ENCODE measurements around the gene NMRAL1. TPM values are rescaled to one million over a fixed set of nuclear protein-coding genes. Genes with fewer than 3 reads are reported as not detected.
A peak's percentile ranks its signal among the peaks of the same experiment; 100 is the strongest.

NMRAL1 gene
- total and polyA plus RNA-seq, 12 donors, result 9.5 to 46.5 (median 30.0) TPM

- DNase-seq (no peak), ATAC-seq (no peak)
- H3K9me3 ChIP-seq, result no peaks in the 10 kb centered on the region
- 98% methylated on average over 4 of the region's 4 CpGs for WGBS, 2 donors
- no peaks in the 10 kb centered on the region for H3K27me3 ChIP-seq
- no peak overlapping the region for H3K4me3 ChIP-seq
- intact Hi-C loops (cut with DNase I), result no loop called here
- H3K4me1 ChIP-seq, result peaks cover 0 to 55% (median 17%) of the 10 kb centered on the region in 9 donors
- H3K27ac ChIP-seq, result no peak overlapping the region
- peaks cover 0 to 45% (median 10%) of the 10 kb centered on the region in 9 donors for H3K36me3 ChIP-seq
- no peak for TF ChIP-seq CTCF (IDR thresholded peaks at IDR 0.05)
Observed at GRCh38 chr16:4491898-4492297, 17.5 kb upstream of the NMRAL1 start.

DNA sequence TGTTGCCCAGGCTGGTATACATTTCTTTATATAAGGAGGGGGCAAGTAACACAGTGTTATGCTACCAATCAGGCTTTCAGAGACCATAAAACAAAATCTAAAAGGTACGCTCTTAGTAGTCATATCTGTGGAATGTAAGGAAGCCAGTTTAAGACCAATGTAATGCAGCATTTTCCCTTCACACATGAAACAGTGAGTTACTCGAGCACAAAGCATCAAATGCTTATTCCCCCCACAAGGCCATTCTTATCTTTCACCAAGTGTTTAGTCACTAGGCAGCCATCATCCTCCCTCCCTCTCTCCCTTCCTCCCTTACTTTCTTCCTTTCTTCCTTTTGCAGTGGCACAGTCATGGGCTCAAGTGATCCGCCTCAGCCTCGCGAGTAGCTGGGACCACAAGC, 14.6 kb upstream of the NMRAL1 start:
- peak overlapping the region in 2 of 10 donors; percentile 56 to 88 for H3K27ac ChIP-seq
- no peak for TF ChIP-seq CTCF (IDR thresholded peaks at IDR 0.05)
- H3K4me1 ChIP-seq, result peaks cover 0 to 49% (median 32%) of the 10 kb centered on the region in 9 donors
- WGBS, 2 donors, result 88 to 89% methylated on average over 5 of the region's 5 CpGs
- no peaks in the 10 kb centered on the region for H3K27me3 ChIP-seq
- peaks cover 0 to 60% (median 14%) of the 10 kb centered on the region in 9 donors for H3K36me3 ChIP-seq
- DNase-seq (no peak), ATAC-seq (no peak)
- H3K4me3 ChIP-seq, result no peak overlapping the region
- intact Hi-C loops (cut with DNase I), result no loop called here
- H3K9me3 ChIP-seq, result no peaks in the 10 kb centered on the region

DNA sequence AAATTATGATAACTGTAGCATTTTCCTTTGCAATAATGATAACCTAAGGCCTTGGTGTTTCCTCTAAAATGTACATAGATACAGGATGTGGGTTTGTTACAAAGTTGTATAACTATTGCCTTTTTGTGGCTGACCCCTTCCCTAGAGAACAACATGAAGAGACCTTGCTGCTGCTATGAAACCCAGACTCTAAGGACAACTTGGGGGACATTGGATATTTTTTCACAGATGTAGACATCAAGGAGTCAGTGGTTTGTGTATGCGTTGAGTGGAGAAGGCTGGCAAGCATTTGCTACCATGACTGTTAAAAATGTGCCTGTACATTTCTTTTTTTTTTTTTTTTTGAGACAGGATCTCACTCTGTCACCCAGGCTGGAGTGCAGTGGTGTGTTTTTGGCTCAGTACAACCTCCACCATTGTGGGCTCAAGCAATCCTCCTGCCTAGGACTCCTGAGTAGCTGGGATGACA, 14.1 kb upstream of the NMRAL1 start:
- 69 to 74% methylated on average over 1 of the region's 1 CpG for WGBS, 2 donors
- ATAC-seq (no peak), DNase-seq (no peak)
- Histone ChIP-seq H3K27ac (peak overlapping the region in 4 of 10 donors; percentile 1 to 88 (median 41)), H3K27me3 (no peaks in the 10 kb centered on the region), H3K4me1 (peaks cover 0 to 49% (median 32%) of the 10 kb centered on the region in 9 donors), H3K9me3 (no peaks in the 10 kb centered on the region), H3K36me3 (peaks cover 0 to 65% (median 18%) of the 10 kb centered on the region in 9 donors), H3K4me3 (no peak overlapping the region)
- intact Hi-C loops (cut with DNase I), result no loop called here
- no peak for TF ChIP-seq CTCF (IDR thresholded peaks at IDR 0.05)

GRCh38 chr16:4487955-4488498, 13.6 kb upstream of the NMRAL1 start:
- ATAC-seq (peak in 2 of 8 donors; percentile 8 to 29), DNase-seq (no peak)
- Histone ChIP-seq H3K4me1 (peaks cover 0 to 49% (median 32%) of the 10 kb centered on the region in 9 donors), H3K4me3 (no peak overlapping the region), H3K36me3 (peaks cover 0 to 69% (median 18%) of the 10 kb centered on the region in 9 donors), H3K9me3 (no peaks in the 10 kb centered on the region), H3K27me3 (no peaks in the 10 kb centered on the region), H3K27ac (peak overlapping the region in 4 of 10 donors; percentile 1 to 88 (median 70))
- intact Hi-C loops (cut with DNase I), result no loop called here
- no peak for TF ChIP-seq CTCF (IDR thresholded peaks at IDR 0.05)
- 52 to 63% methylated on average over 5 of the region's 5 CpGs for WGBS, 2 donors

All from heart right ventricle (tissue), 16 donors.